Neural progenitor cell (in vitro differentiated cells): ENCODE data around the gene LPP. TPM values are rescaled to one million over a fixed set of nuclear protein-coding genes. Genes with fewer than 3 reads are reported as not detected.
A peak's percentile ranks its signal among the peaks of the same experiment; 100 is the strongest.

Experiments
- DNase-seq: peaks from one replicate; pipeline ENCODE4 v3.0.0-alpha.2; 2016; ENCODE audit warnings: low spot score
- H2AFZ ChIP-seq: fragments of 200-600 bp; sonication (generic); replicated peaks from 2 replicates; pipeline ENCODE4 v1.6.1; 2016; ENCODE audit warnings: antibody characterized with exemption
- H3F3A ChIP-seq: fragments of 200-600 bp; sonication (generic); 2 replicates; pipeline ENCODE4 v1.6.1; 2016; ENCODE audit warnings: antibody characterized with exemption, low read depth
- H3K27ac ChIP-seq: fragments of 200-600 bp; sonication (generic); 2 replicates; pipeline ENCODE4 v1.5.1; 2016; ENCODE audit warnings: mild to moderate bottlenecking
- H3K27me3 ChIP-seq: fragments of 200-600 bp; sonication (generic); 2 replicates; pipeline ENCODE4 v1.6.1; 2016; ENCODE audit warnings: mild to moderate bottlenecking, moderate library complexity
- H3K36me3 ChIP-seq: fragments of 200-600 bp; sonication (generic); 2 replicates; pipeline ENCODE4 v1.5.1; 2016
- H3K4me1 ChIP-seq: fragments of 200-600 bp; sonication (generic); 2 replicates; pipeline ENCODE4 v1.6.1; 2016; ENCODE audit warnings: mixed run types
- H3K4me2 ChIP-seq: fragments of 200-600 bp; sonication (generic); 2 replicates; pipeline ENCODE4 v1.6.1; 2016
- H3K4me3 ChIP-seq: fragments of 200-600 bp; sonication (generic); 2 replicates; pipeline ENCODE4 v1.5.1; 2016
- H3K79me2 ChIP-seq: fragments of 200-600 bp; sonication (generic); 2 replicates; pipeline ENCODE4 v1.6.1; 2016; ENCODE audit warnings: low read depth
- H3K9ac ChIP-seq: fragments of 200-600 bp; sonication (generic); 2 replicates; pipeline ENCODE4 v1.6.1; 2016
- H3K9me3 ChIP-seq: fragments of 200-600 bp; sonication (generic); 2 replicates; pipeline ENCODE4 v1.5.1; 2016; ENCODE audit warnings: low read depth
- H4K20me1 ChIP-seq: fragments of 200-600 bp; sonication (generic); 2 replicates; pipeline ENCODE4 v1.6.1; 2016; ENCODE audit warnings: low read depth
- H3K27ac Mint-ChIP-seq: 3 replicates; pipeline ENCODE4 v1.8.0; 2021; ENCODE audit warnings: mixed read lengths
- H3K27me3 Mint-ChIP-seq: 2 replicates; pipeline ENCODE4 v1.8.0; 2022; ENCODE audit warnings: low read depth, mild to moderate bottlenecking, inconsistent platforms, moderate library complexity, mixed read lengths; ENCODE audit not compliant: insufficient read depth
- H3K36me3 Mint-ChIP-seq: 3 replicates; pipeline ENCODE4 v1.8.0; 2021; ENCODE audit warnings: mixed read lengths
- H3K4me1 Mint-ChIP-seq: 3 replicates; pipeline ENCODE4 v1.8.0; 2021; ENCODE audit warnings: mixed read lengths
- H3K4me3 Mint-ChIP-seq: 3 replicates; pipeline ENCODE4 v1.8.0; 2021; ENCODE audit warnings: mild to moderate bottlenecking, moderate library complexity, mixed read lengths
- H3K9me3 Mint-ChIP-seq: 3 replicates; pipeline ENCODE4 v1.8.0; 2020; ENCODE audit warnings: mixed read lengths
- EZH2 ChIP-seq: fragments of 200-600 bp; sonication (generic); IDR thresholded peaks from 2 replicates; pipeline ENCODE4 v1.6.1; 2017; ENCODE audit warnings: antibody characterized with exemption, mild to moderate bottlenecking, moderate library complexity
- EZH2phosphoT487 ChIP-seq: fragments of 200-600 bp; sonication (generic); IDR thresholded peaks from 2 replicates; pipeline ENCODE4 v1.6.1; 2017; ENCODE audit warnings: antibody characterized with exemption
- total RNA-seq: library from RNA; depleted of rRNA; stranded (reverse); fragments of >200 nt; gene quantifications from 2 replicates; pipeline ENCODE4 v1.2.3, GENCODE V29; 2015; ENCODE audit warnings: low replicate concordance
- TF ChIP-seq, protein P1 (sequence below): fragments of 200-600 bp; sonication (generic); IDR thresholded peaks from 2 replicates; pipeline ENCODE4 v1.5.1; 2017; ENCODE audit warnings: antibody characterized with exemption, mild to moderate bottlenecking

LPP gene
- total RNA-seq, 1 donor from 2014 or later = 18.9 TPM

GRCh38 chr3:188693435-188693834, 539.5 kb downstream of the LPP start:
- H3F3A ChIP-seq = no peaks in the 10 kb centered on the region
- no peak overlapping the region for H3K4me3 ChIP-seq
- no peak for DNase-seq
- H3K4me2 ChIP-seq = no peak overlapping the region
- Mint-ChIP-seq H3K27ac (no peak overlapping the region), H3K27me3 (no peaks in the 10 kb centered on the region), H3K4me3 (no peak overlapping the region), H3K4me1 (peaks cover 6% of the 10 kb centered on the region), H3K9me3 (no peaks in the 10 kb centered on the region), H3K36me3 (peaks cover 2% of the 10 kb centered on the region)
- H3K27me3 ChIP-seq = no peaks in the 10 kb centered on the region
- no peaks in the 10 kb centered on the region for H3K79me2 ChIP-seq
- H3K9me3 ChIP-seq = no peaks in the 10 kb centered on the region
- no peaks in the 10 kb centered on the region for H3K36me3 ChIP-seq
- no peak overlapping the region for H3K27ac ChIP-seq
- H3K9ac ChIP-seq = no peak overlapping the region
- TF ChIP-seq EZH2 (no peak), EZH2phosphoT487 (no peak)
- H2AFZ ChIP-seq = no peak overlapping the region
- peaks cover 11% of the 10 kb centered on the region for H3K4me1 ChIP-seq
- H4K20me1 ChIP-seq = no peaks in the 10 kb centered on the region

- Mint-ChIP-seq H3K36me3 (no peaks in the 10 kb centered on the region), H3K27me3 (no peaks in the 10 kb centered on the region), H3K4me3 (no peak overlapping the region), H3K4me1 (peaks cover 8% of the 10 kb centered on the region), H3K9me3 (no peaks in the 10 kb centered on the region), H3K27ac (no peak overlapping the region)
- no peaks in the 10 kb centered on the region for H3K9me3 ChIP-seq
- H3K4me2 ChIP-seq = no peak overlapping the region
- no peak overlapping the region for H3K4me3 ChIP-seq
- no peaks in the 10 kb centered on the region for H3K36me3 ChIP-seq
- H3K27ac ChIP-seq = no peak overlapping the region
- no peak for DNase-seq
- H4K20me1 ChIP-seq = no peaks in the 10 kb centered on the region
- H3K4me1 ChIP-seq = peaks cover 11% of the 10 kb centered on the region
- no peak for TF ChIP-seq EZH2phosphoT487
- TF ChIP-seq, protein P1, sequence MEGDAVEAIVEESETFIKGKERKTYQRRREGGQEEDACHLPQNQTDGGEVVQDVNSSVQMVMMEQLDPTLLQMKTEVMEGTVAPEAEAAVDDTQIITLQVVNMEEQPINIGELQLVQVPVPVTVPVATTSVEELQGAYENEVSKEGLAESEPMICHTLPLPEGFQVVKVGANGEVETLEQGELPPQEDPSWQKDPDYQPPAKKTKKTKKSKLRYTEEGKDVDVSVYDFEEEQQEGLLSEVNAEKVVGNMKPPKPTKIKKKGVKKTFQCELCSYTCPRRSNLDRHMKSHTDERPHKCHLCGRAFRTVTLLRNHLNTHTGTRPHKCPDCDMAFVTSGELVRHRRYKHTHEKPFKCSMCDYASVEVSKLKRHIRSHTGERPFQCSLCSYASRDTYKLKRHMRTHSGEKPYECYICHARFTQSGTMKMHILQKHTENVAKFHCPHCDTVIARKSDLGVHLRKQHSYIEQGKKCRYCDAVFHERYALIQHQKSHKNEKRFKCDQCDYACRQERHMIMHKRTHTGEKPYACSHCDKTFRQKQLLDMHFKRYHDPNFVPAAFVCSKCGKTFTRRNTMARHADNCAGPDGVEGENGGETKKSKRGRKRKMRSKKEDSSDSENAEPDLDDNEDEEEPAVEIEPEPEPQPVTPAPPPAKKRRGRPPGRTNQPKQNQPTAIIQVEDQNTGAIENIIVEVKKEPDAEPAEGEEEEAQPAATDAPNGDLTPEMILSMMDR = no peak
- TF ChIP-seq EZH2 = no peak
- H2AFZ ChIP-seq = no peak overlapping the region
- H3F3A ChIP-seq = no peaks in the 10 kb centered on the region
- H3K9ac ChIP-seq = no peak overlapping the region
- H3K27me3 ChIP-seq = no peaks in the 10 kb centered on the region
- no peaks in the 10 kb centered on the region for H3K79me2 ChIP-seq
These were observed 541.3 kb downstream of the LPP start for GRCh38 chr3:188695241-188695640.

- Mint-ChIP-seq H3K27ac (no peak overlapping the region), H3K36me3 (no peaks in the 10 kb centered on the region), H3K4me1 (peaks cover 6% of the 10 kb centered on the region), H3K9me3 (no peaks in the 10 kb centered on the region), H3K4me3 (no peak overlapping the region), H3K27me3 (no peaks in the 10 kb centered on the region)
- H3K27me3 ChIP-seq = no peaks in the 10 kb centered on the region
- H3K4me2 ChIP-seq = peak overlapping the region; percentile 36
- H3K36me3 ChIP-seq = no peaks in the 10 kb centered on the region
- no peak for TF ChIP-seq EZH2phosphoT487
- TF ChIP-seq, protein P1 = no peak
- no peak for TF ChIP-seq EZH2
- no peaks in the 10 kb centered on the region for H4K20me1 ChIP-seq
- DNase-seq = peak; percentile 32
- no peak overlapping the region for H3K4me3 ChIP-seq
- no peaks in the 10 kb centered on the region for H3F3A ChIP-seq
- H3K4me1 ChIP-seq = peaks cover 11% of the 10 kb centered on the region
- H3K27ac ChIP-seq = no peak overlapping the region
- H3K79me2 ChIP-seq = no peaks in the 10 kb centered on the region
- no peak overlapping the region for H3K9ac ChIP-seq
- no peaks in the 10 kb centered on the region for H3K9me3 ChIP-seq
- no peak overlapping the region for H2AFZ ChIP-seq
These were observed 543.2 kb downstream of the LPP start for GRCh38 chr3:188697127-188697526.

DNA sequence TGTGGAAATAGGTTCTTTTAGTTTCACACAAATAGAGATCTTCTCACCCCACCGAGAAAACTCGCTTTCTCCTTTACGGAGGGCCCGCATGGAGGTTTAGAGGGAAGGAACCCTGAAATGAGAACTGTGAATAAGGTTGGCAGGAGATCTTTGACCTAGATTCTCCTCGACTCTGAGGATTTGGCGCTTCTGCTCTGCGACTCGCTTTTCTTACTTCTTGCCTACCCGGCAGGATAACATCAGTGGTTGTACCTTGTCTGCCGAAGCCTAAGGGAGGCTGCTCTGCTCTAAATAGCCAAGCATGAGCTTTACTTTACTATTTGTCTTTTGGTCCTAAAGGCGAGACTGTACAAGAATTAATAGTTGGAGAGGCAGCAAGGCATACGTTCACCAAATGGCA, 544.5 kb downstream of the LPP start:
- H3K36me3 Mint-ChIP-seq = no peaks in the 10 kb centered on the region
- H3K79me2 ChIP-seq = no peaks in the 10 kb centered on the region
- H3K9me3 Mint-ChIP-seq = no peaks in the 10 kb centered on the region
- no peak overlapping the region for H2AFZ ChIP-seq
- H3K4me3 ChIP-seq = no peak overlapping the region
- no peaks in the 10 kb centered on the region for H4K20me1 ChIP-seq
- H3K27ac Mint-ChIP-seq = no peak overlapping the region
- no peaks in the 10 kb centered on the region for H3K36me3 ChIP-seq
- no peaks in the 10 kb centered on the region for H3F3A ChIP-seq
- TF ChIP-seq, protein P1 = no peak
- TF ChIP-seq EZH2 (no peak), EZH2phosphoT487 (no peak)
- no peak overlapping the region for H3K4me3 Mint-ChIP-seq
- peaks cover 11% of the 10 kb centered on the region for H3K4me1 ChIP-seq
- H3K27me3 Mint-ChIP-seq = no peaks in the 10 kb centered on the region
- no peak overlapping the region for H3K4me2 ChIP-seq
- H3K27ac ChIP-seq = no peak overlapping the region
- no peaks in the 10 kb centered on the region for H3K9me3 ChIP-seq
- H3K4me1 Mint-ChIP-seq = peaks cover 6% of the 10 kb centered on the region
- no peaks in the 10 kb centered on the region for H3K27me3 ChIP-seq
- no peak overlapping the region for H3K9ac ChIP-seq
- no peak for DNase-seq
